Mucosa of rectum (tissue), 2 donors: Measurements from ENCODE around the gene CDK10.
"Not testable (repeated sequence)": the region's sequence is repeated elsewhere in the genome, so short reads cannot be mapped to it uniquely, and the experiment has no call there.

Source experiments
- H3K27ac ChIP-seq, 2 donors: one replicate each; pipeline ENCODE4 v1.7.0; 2013; ENCODE audit warnings: inconsistent platforms in 2 of 2, low read depth in 2 of 2, low read length in 2 of 2
- H3K27me3 ChIP-seq, 2 donors: one replicate each; pipeline ENCODE4 v1.7.0; 2013; ENCODE audit warnings: low read length in 2 of 2; ENCODE audit not compliant: control insufficient read depth in 2 of 2, insufficient read depth in 2 of 2
- H3K36me3 ChIP-seq, 2 donors: one replicate each; pipeline ENCODE4 v1.7.0; 2013; ENCODE audit warnings: low read length in 2 of 2; ENCODE audit not compliant: control insufficient read depth in 2 of 2, insufficient read depth in 2 of 2
- H3K4me1 ChIP-seq, 2 donors: one replicate each; pipeline ENCODE4 v1.7.0; 2013; ENCODE audit warnings: low read length in 2 of 2, mild to moderate bottlenecking in 1 of 2; ENCODE audit not compliant: control insufficient read depth in 2 of 2, insufficient read depth in 2 of 2
- H3K4me3 ChIP-seq, 2 donors: one replicate each; pipeline ENCODE4 v1.7.0; 2013; ENCODE audit warnings: low read length in 2 of 2
- H3K9ac ChIP-seq, 2 donors: one replicate each; pipeline ENCODE4 v1.7.0; 2013; ENCODE audit warnings: low read length in 2 of 2, low read depth in 1 of 2, mild to moderate bottlenecking in 1 of 2
- H3K9me3 ChIP-seq, 2 donors: one replicate each; pipeline ENCODE4 v1.7.0; 2013; ENCODE audit warnings: low read length in 2 of 2; ENCODE audit not compliant: control insufficient read depth in 2 of 2
- donor health status: healthy.
- donor health status: Normal muscosa, but diverticular disease.

CDK10 gene

DNA sequence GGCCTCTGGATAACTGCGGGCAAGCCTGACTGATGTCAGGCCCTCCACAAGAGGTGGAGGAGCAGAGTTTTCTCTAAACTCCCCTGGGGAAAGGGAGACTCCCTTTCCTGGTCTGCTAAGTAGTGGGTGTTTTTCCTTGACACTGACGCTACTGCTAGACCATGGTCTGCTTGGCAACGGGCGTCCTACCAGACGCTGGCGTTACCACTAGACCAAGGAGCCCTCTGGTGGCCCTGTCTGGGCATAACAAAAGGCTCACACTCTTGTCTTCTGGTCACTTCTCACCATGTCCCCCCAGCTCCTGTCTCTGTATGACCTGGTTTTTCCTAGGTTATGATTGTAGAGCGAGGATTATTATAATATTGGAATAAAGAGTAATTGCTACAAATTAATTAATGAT, 19.5 kb upstream of the CDK10 start:
- not testable (repeated sequence) for H3K27me3 ChIP-seq, H3K36me3 ChIP-seq, H3K9me3 ChIP-seq, H3K9ac ChIP-seq, H3K4me3 ChIP-seq, H3K4me1 ChIP-seq, H3K27ac ChIP-seq

DNA sequence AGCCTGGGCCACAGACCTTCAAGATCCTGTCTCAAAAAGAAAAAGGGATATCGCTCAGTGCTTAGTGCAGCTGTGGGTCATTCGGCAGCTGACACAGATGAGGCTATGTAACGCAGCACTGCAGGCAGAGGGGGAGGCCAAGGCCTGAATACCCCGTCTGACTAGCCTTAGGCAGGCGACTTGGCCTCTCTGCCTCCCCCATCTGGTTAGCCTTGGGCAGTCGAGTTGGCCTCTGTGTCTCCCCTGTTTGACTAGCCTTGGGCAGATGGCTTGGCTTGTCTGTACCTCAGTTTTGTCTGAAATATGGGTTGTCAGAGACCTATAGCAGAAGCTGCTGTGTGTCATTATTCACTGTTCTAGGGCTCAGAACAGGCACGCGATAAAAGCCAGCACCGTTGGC, 18.9 kb upstream of the CDK10 start:
- Histone ChIP-seq H3K9ac (no peak overlapping the region), H3K27me3 (no peaks in the 10 kb centered on the region), H3K4me3 (no peak overlapping the region), H3K27ac (no peak overlapping the region), H3K36me3 (no peaks in the 10 kb centered on the region), H3K9me3 (no peaks in the 10 kb centered on the region), H3K4me1 (no peaks in the 10 kb centered on the region)

DNA sequence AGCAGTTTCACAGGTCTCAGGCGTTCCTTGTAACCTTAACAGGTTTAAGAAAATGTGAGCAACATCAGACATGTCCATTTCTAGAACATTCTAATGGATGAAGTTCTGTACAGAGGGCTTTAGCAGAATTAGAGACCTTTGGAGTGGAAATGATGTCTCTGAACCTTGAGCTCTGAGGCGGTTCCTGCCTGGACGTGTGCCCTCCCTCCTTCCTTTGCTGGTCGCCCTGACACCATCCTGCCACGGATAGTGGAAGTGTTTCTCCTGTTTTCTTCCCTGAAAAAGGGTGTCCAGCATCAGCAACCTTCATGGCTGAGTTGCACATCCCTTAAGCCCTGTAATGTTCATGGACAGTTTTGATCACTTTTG, 17.7 kb upstream of the CDK10 start:
- Histone ChIP-seq H3K4me1 (no peaks in the 10 kb centered on the region), H3K36me3 (no peaks in the 10 kb centered on the region), H3K27ac (no peak overlapping the region), H3K9me3 (no peaks in the 10 kb centered on the region), H3K27me3 (no peaks in the 10 kb centered on the region), H3K9ac (no peak overlapping the region), H3K4me3 (no peak overlapping the region)

DNA sequence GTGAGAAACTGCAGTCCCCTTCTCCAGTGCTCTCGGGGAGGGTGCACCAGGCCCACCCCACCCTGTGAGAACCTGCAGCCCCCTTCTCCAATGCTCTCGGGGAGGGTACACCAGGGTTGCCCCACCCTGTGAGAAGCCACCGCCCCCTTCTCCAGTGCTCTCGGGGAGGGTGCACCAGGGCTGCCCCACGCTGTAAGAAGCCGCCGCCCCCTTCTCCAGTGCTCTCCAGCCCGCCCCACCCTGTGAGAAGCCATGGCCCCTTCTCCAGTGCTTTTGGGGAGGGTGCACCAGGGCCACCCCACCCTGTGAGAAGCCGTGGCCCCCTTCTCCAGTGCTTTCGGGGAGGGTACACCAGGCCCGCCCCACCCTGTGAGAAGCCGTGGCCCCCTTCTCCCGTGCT, 16.7 kb upstream of the CDK10 start:
- H3K4me1 ChIP-seq, result no peaks in the 10 kb centered on the region
- H3K36me3 ChIP-seq, result no peaks in the 10 kb centered on the region
- no peaks in the 10 kb centered on the region for H3K9me3 ChIP-seq
- H3K9ac ChIP-seq, result no peak overlapping the region
- no peak overlapping the region for H3K27ac ChIP-seq
- no peaks in the 10 kb centered on the region for H3K27me3 ChIP-seq
- no peak overlapping the region for H3K4me3 ChIP-seq

DNA sequence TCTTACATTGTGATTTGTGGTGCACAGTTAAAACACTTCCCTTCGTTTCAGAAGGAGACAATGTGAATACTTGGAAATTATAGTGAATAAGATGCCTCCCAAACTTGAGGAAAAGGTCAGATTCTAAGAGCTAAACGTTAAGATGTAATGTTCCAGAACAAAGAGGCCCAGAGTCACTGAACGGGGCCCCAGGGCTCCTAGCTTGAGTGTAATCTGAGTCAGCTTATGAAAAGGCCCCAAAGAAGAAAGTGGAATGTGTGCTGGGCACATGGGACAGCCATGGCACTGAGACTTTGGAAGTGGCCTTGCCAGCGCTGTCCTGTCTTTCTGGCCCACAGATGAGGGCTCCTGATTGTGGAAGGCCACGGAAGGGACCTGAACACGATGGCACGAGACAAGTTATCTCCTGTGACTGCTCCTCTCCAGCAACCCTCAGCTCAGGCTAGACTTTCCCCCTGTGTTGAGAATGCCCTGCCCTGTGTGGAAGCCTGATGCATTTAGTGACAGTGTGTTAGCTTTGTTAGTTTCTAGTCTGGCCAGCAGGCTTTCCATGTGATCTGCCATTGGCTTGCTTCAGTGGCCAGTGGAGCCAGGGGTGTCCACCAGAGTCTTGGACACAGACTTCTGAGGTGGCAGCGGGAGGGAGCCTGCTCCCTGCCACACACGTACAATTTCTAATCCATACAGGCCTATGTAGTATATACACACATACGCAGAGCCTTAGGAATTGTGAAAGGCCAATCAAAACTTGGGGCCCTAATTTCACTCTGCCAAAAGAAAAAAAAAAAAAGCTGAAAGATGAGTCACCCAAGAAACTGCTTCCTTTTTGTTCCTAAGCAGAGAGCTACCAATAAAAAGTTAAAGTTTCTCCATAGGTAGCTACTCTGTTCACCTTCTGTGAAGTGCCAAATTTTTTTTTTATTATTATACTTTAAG, 15.7 kb upstream of the CDK10 start:
- Histone ChIP-seq H3K27me3 (no peaks in the 10 kb centered on the region), H3K27ac (no peak overlapping the region), H3K4me1 (no peaks in the 10 kb centered on the region), H3K4me3 (no peak overlapping the region), H3K9me3 (no peaks in the 10 kb centered on the region), H3K9ac (no peak overlapping the region), H3K36me3 (no peaks in the 10 kb centered on the region)

DNA sequence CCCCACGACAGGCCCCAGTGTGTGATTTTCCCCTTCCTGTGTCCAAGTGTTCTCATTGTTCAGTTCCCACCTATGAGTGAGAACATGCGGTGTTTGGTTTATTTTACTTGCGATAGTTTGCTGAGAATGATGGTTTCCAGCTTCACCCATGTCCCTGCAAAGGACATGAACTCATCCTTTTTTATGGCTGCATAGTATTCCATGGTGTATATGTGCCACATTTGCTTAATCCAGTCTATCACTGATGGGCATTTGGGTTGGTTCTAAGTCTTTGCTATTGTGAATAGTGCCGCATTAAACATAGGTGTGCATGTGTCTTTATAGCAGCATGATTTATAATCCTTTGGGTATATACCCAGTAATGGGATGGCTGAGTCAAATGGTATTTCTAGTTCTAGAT, 14.9 kb upstream of the CDK10 start:
- not testable (repeated sequence) for H3K27ac ChIP-seq, H3K4me3 ChIP-seq, H3K27me3 ChIP-seq, H3K4me1 ChIP-seq, H3K9me3 ChIP-seq, H3K9ac ChIP-seq, H3K36me3 ChIP-seq

DNA sequence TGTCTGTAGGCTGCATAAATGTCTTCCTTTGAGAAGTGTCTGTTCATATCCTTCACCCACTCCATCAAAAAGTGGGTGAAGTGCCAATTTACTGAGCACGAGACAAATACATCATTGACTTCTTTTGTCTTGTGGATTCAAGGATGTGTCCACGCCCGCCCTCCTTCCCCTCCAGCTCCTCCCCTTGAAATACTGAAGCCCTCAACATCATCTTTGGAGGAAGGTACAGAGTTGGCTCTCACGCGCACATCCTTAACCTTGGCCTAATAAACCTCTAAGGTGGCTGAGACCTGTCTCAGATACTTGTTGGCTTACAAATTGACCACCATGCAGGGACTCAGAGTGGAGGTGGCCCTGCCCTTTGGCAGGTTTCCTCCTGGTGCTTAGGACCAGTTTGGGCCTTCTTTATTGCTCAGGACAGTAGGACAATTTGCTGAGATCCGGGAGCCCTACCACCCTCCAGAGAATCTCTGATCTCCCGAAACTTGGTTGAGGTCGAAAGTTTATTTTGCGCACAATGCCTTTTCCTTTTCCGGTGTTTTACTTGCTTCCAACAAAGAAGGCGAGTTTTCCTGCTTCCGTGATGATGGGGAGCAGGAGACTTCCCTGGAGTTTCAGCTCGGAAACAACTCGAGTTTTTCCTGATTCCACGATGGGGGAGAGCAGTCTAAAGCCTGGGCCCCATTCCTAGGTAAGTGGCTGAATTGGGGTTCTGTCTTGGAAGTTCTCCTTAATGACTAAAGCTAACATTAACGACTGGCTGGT, 14.1 kb upstream of the CDK10 start:
- no peak overlapping the region for H3K27ac ChIP-seq
- no peak overlapping the region for H3K9ac ChIP-seq
- no peaks in the 10 kb centered on the region for H3K27me3 ChIP-seq
- no peaks in the 10 kb centered on the region for H3K9me3 ChIP-seq
- no peaks in the 10 kb centered on the region for H3K4me1 ChIP-seq
- H3K36me3 ChIP-seq, result no peaks in the 10 kb centered on the region
- no peak overlapping the region for H3K4me3 ChIP-seq

DNA sequence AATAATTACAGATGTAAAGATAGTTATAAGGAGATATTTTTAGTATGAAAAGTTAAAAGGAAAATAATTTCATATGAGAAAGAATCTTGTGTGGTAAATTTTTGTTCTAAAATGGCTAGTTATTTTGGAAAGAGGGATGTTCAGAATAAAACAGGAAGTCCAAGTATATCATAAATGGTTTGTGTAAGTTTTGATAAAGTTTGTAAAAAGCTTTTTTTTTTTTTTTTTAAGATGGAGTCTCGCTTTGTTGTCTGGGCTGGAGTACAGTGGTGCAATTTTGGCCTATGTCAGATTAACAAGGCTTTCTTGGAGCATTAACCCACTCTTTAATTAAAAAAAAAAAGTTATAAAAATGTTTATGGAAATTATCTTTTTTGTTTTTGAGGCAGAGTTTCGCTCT, 8.2 kb upstream of the CDK10 start:
- H3K36me3 ChIP-seq, result no peaks in the 10 kb centered on the region
- H3K4me1 ChIP-seq, result no peaks in the 10 kb centered on the region
- no peak overlapping the region for H3K4me3 ChIP-seq
- H3K27me3 ChIP-seq, result no peaks in the 10 kb centered on the region
- no peaks in the 10 kb centered on the region for H3K9me3 ChIP-seq
- no peak overlapping the region for H3K9ac ChIP-seq
- H3K27ac ChIP-seq, result no peak overlapping the region

DNA sequence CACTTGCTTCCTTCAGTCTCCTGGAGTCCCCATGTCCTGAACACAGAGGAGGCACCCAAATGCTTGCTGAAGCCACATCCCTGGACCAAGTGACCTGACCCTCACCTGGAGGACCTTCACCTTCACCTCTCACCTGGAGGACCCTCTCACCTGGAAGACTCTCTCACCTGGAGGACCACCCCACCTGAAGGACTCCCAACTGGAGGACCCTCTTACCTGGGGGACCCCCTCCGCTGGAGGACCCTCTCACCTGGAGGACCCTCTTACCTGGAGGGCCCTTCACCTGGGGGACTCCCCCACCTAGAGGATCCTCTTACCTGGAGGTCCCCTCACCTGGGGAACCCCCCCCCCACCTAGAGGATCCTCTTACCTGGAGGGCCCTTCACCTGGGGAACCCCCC, 573 bp upstream of the CDK10 start:
- H3K4me1 ChIP-seq, result peaks cover 15 to 16% of the 10 kb centered on the region in 2 donors
- no peak overlapping the region for H3K4me3 ChIP-seq
- H3K36me3 ChIP-seq, result peaks cover 13 to 14% of the 10 kb centered on the region in 2 donors
- no peaks in the 10 kb centered on the region for H3K27me3 ChIP-seq
- H3K9ac ChIP-seq, result no peak overlapping the region
- H3K27ac ChIP-seq, result no peak overlapping the region
- no peaks in the 10 kb centered on the region for H3K9me3 ChIP-seq

DNA sequence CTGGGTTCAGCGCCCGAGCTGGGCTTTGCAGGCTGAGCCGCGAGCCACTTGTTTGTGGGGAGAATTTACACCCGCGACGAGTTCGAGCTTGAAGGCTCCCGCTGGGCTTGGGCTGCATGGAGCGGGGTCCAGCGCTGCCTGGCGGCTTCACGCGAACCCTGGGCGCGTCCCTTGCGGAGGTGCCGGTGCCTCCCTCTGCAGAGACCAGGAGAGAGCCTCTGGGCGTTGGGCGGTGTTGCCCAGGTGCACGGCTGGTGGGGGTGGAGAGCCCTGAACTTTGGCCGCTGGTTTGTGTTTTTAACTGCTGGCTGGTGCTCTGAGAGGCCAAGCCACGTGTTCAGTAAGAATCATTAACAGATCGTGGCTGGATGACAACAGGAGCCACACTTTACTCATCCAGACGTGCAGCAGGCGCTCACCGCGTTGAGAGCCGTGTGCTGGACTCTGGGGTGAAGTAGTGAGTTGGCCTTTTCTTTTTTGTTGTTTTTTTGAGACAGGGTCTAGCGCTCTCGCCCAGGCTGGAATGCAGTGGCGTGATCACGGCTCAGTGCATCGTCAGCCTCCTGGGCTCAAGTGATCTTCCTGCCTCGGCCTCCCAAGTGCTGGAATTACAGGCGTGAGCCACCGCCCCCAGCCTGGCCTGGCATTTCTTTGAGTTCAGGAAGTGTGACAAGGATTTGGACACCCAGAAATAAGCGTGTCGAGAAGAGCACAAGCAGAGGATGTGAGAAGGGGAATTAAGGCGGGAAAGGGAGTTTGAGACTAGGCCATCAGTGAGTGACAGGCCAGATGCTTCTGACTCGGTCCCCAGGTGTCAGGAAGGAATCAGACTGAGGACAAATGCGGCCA, 827 bp downstream of the CDK10 start:
- Histone ChIP-seq H3K27ac (peak overlapping the region; percentile 85 to 93), H3K4me3 (peak overlapping the region; percentile 77 to 89), H3K4me1 (peaks cover 15 to 16% of the 10 kb centered on the region in 2 donors), H3K9ac (peak overlapping the region; percentile 65 to 66), H3K9me3 (no peaks in the 10 kb centered on the region), H3K36me3 (peaks cover 20 to 25% of the 10 kb centered on the region in 2 donors), H3K27me3 (no peaks in the 10 kb centered on the region)
